GM12878 (cell line): ENCODE results near the gene EEF1AKMT3. TPM values are rescaled to one million over a fixed set of nuclear protein-coding genes. Genes with fewer than 3 reads are reported as not detected.

Experiments
- ATAC-seq: fragments of 200-7000 bp; cut with Tn5 transposase; 3 replicates; pipeline ENCODE4 v1.9.1; 2020; ENCODE audit warnings: mild to moderate bottlenecking, moderate library complexity
- BruUV-seq: library from RNA; stranded (reverse); fragments of 400-500 nt; replicated peaks from 2 replicates; lab custom pipeline; 2021; lab: Mats Ljungman, UMichigan
- CTCF ChIA-PET: fragments of 300-600 bp; sonication (Branson Sonifier 250); formaldehyde crosslinking; extraction: SDS; loops from one replicate; lab custom pipeline; 2021; ENCODE audit warnings: inconsistent platforms; lab: Yijun Ruan, JAX
- POLR2A ChIA-PET: fragments of 350-600 bp; formaldehyde crosslinking; extraction: SDS; loops from one replicate; lab custom pipeline; 2021; ENCODE audit warnings: inconsistent platforms; lab: Charles Lee
- RAD21 ChIA-PET: fragments of 300-600 bp; sonication (Branson Sonifier 250); formaldehyde crosslinking; loops from one replicate; lab custom pipeline; 2023; ENCODE audit warnings: antibody characterized with exemption; ENCODE audit not compliant: unreplicated experiment; lab: Charles Lee
- SMC1A ChIA-PET: fragments of 300-600 bp; sonication (Branson Sonifier 250); formaldehyde crosslinking; loops from one replicate; lab custom pipeline; 2023; ENCODE audit not compliant: unreplicated experiment, uncharacterized antibody; lab: Charles Lee
- DNase-seq: peaks from one replicate; pipeline ENCODE4 v3.0.0-alpha.2; 2011; ENCODE audit warnings: low read depth, low spot score
- FAIRE-seq: peaks from 3 replicates; lab custom pipeline; 2011; peaks lifted over from hg19 to GRCh38; lab: Jason Lieb, UNC
- H2AFZ ChIP-seq: 2 replicates; pipeline ENCODE4 v1.6.0; 2011; ENCODE audit warnings: low read depth, low read length, control low read depth; ENCODE audit not compliant: control insufficient read depth
- H3K27ac ChIP-seq: 2 replicates; pipeline ENCODE4 v1.5.1; 2011; ENCODE audit warnings: control low read depth; ENCODE audit not compliant: control insufficient read depth, insufficient read depth
- H3K27me3 ChIP-seq, 2 experiments: replicated peaks in 1 of 2; 2 replicates each; pipeline versions ENCODE4 v1.6.0 to v1.6.1; 2011; ENCODE audit warnings: low read length in 1 of 2; ENCODE audit not compliant: control insufficient read depth in 2 of 2, insufficient read depth in 2 of 2
- H3K36me3 ChIP-seq, 2 experiments: 2 replicates each; pipeline ENCODE4 v1.5.1; 2011; ENCODE audit warnings: low read length in 1 of 2; ENCODE audit not compliant: control insufficient read depth in 2 of 2, insufficient read depth in 2 of 2
- H3K4me1 ChIP-seq: 2 replicates; pipeline ENCODE4 v1.6.1; 2011; ENCODE audit warnings: mild to moderate bottlenecking, low read length, moderate library complexity, mixed read lengths; ENCODE audit not compliant: control insufficient read depth, insufficient read depth
- H3K4me2 ChIP-seq: 2 replicates; pipeline ENCODE4 v1.6.0; 2011; ENCODE audit warnings: control low read depth; ENCODE audit not compliant: control insufficient read depth, insufficient read depth
- H3K4me3 ChIP-seq: fragments of 200-600 bp; sonication (generic); 2 replicates; pipeline ENCODE4 v1.5.1; 2016
- H3K79me2 ChIP-seq: 2 replicates; pipeline ENCODE4 v1.6.0; 2011; ENCODE audit warnings: low read length; ENCODE audit not compliant: control insufficient read depth, insufficient read depth
- H3K9ac ChIP-seq: 2 replicates; pipeline ENCODE4 v1.8.0; 2011; ENCODE audit warnings: low read length, control low read depth, mixed read lengths; ENCODE audit not compliant: control insufficient read depth, insufficient read depth
- H3K9me3 ChIP-seq: replicated peaks from 3 replicates; pipeline ENCODE4 v1.5.1; 2011; ENCODE audit warnings: mild to moderate bottlenecking, low read length; ENCODE audit not compliant: control insufficient read depth, insufficient read depth
- H4K20me1 ChIP-seq: 2 replicates; pipeline ENCODE4 v1.6.0; 2011; ENCODE audit not compliant: control insufficient read depth, insufficient read depth
- CHD1 ChIP-seq: IDR thresholded peaks from 2 replicates; pipeline ENCODE4 v1.6.1; 2012; ENCODE audit warnings: low read depth, low read length, improper control_type of control experiment
- IRF4 ChIP-seq: IDR thresholded peaks from 2 replicates; pipeline ENCODE4 v1.6.1; 2011; ENCODE audit warnings: low read depth, low read length
- SP1 ChIP-seq: IDR thresholded peaks from one replicate; pipeline ENCODE4 v1.6.1; 2011; ENCODE audit warnings: low read depth, low read length
- WGBS: methylation state at CpG from one replicate; pipeline ENCODE4 v1.1.6; 2016; ENCODE audit warnings: low lambda C conversion rate; ENCODE audit not compliant: insufficient replicate concordance, insufficient coverage; ENCODE audit errors: missing lambda C conversion rate; 5-methylcytosine and 5-hydroxymethylcytosine counted together
- in situ Hi-C: fragments of 300-500 bp; cut with MboI; formaldehyde crosslinking; loops from 9 replicates; pipeline ENCODE4 v1.14.3; 2018; ENCODE audit warnings: mixed read lengths
- intact Hi-C: fragments of 100-400 bp; cut with micrococcal nuclease; formaldehyde crosslinking; loops from one replicate; pipeline ENCODE4 v1.14.2; 2022; ENCODE audit not compliant: unreplicated experiment
- polyA plus RNA-seq, 11 experiments: library from polyadenylated mRNA; depleted of rRNA in 4 of 11; unstranded in 6 of 11; stranded (reverse) in 5 of 11; fragments of >200 nt; fragmentation: Nextera tagmentation in 4 of 11; fragmentation: Illumina TruSeq in 1 of 11; extraction: Ambion mirVana in 4 of 11; extraction: Trizol in 1 of 11; gene quantifications; 1 replicate in 1 of 11; 2 replicates in 10 of 11; pipeline versions ENCODE4 v1.2.1 to v1.2.3, GENCODE V29; 2011 to 2016; ENCODE audit warnings: inconsistent platforms in 2 of 11, missing spikeins in 2 of 11, low read depth in 1 of 11
- total RNA-seq, 4 experiments: library from RNA; depleted of rRNA in 3 of 4; stranded (reverse); fragments of >200 nt in 3 of 4; fragmentation: Illumina TruSeq in 1 of 4; extraction: Trizol in 1 of 4; gene quantifications; 2 replicates each; pipeline versions ENCODE4 v1.2.1 to v1.2.3, GENCODE V29; 2013 to 2021
- TF ChIP-seq, protein P1 (sequence below), 3 experiments: IDR thresholded peaks in 2 of 3; conservative IDR thresholded peaks in 1 of 3; 2 replicates each; pipeline ENCODE4 v1.5.1; 2011; ENCODE audit warnings: low read depth in 3 of 3, low read length in 3 of 3, mild to moderate bottlenecking in 3 of 3, control low read depth in 2 of 3, moderate library complexity in 2 of 3, inconsistent platforms in 1 of 3, mixed read lengths in 1 of 3; ENCODE audit not compliant: control insufficient read depth in 2 of 3, insufficient read depth in 1 of 3; ENCODE audit errors: extremely low read depth in 1 of 3

The EEF1AKMT3 gene
- total and polyA plus RNA-seq, 10 of the 15 experiments (the other 5 are each of a cell fraction or from before 2014, with no cell fraction given), result 1.2 to 8.2 (median 3.5) TPM

DNA sequence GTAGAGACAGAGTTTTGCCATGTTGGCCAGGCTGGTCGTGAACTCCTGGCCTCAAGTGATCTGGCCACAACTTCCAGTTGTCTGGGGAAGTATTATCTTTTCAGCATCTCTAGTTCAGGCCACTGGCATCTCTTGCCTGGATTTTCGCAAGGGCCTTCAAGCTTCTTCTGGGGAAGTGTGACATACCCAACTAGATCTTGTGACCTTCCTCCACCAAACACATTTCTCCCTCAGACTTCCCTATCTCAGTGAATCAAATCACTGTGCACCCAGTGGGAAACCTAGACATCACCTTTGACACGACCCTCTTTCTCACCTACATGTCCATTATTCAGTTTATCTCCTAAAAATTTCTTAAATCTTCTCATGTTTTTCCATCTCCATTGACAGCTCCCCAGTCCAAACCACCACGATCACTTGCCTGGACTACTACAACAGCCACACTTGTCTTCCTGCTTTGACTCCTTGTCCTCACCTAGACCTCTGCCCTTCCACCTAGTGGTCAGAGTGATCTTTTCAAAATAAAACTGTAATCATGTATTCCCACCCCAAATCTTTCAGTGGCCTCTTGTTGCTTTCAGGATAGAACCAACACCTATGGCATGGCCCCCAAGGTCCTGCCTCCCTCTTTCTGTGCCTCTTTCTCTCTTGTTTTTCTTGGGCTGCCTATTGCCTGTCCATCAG, 3.3 kb downstream of the EEF1AKMT3 start:
- Histone ChIP-seq H3K4me3 (no peak overlapping the region), H3K4me2 (no peak overlapping the region), H2AFZ (no peak overlapping the region), H3K9me3 (no peaks in the 10 kb centered on the region), H3K79me2 (no peaks in the 10 kb centered on the region), H3K36me3 (no peaks in the 10 kb centered on the region), H3K9ac (no peak overlapping the region), H3K4me1 (peaks cover 3% of the 10 kb centered on the region), H4K20me1 (no peaks in the 10 kb centered on the region), H3K27ac (no peak overlapping the region), H3K27me3 (no peaks in the 10 kb centered on the region)
- intact Hi-C loops, result no loop called here
- POLR2A ChIA-PET, result interaction anchor here (1.4 kb wide), 1 partner anchor 20 kb away, joined by 8 read pairs; no protein-coding TSS in a partner anchor
- in situ Hi-C loops, result no loop called here
- RAD21 ChIA-PET, result interaction anchor here (0.7 kb wide), 1 partner anchor 651 kb away, joined by 3 read pairs; no protein-coding TSS in a partner anchor
- no peak for ATAC-seq
- CTCF ChIA-PET, result interaction anchor here (0.6 to 3.0 kb wide), 8 partner anchors 9 to 122 kb away, joined by 3 to 10 read pairs (median 4); no protein-coding TSS in a partner anchor
- FAIRE-seq, result no peak
- SMC1A ChIA-PET, result interaction anchor here (0.7 kb wide), 1 partner anchor 17 kb away, joined by 3 read pairs; no protein-coding TSS in a partner anchor
- no TSS peak for BruUV-seq
- TF ChIP-seq IRF4 (no peak), CHD1 (no peak), SP1 (no peak)
- TF ChIP-seq, protein P1, sequence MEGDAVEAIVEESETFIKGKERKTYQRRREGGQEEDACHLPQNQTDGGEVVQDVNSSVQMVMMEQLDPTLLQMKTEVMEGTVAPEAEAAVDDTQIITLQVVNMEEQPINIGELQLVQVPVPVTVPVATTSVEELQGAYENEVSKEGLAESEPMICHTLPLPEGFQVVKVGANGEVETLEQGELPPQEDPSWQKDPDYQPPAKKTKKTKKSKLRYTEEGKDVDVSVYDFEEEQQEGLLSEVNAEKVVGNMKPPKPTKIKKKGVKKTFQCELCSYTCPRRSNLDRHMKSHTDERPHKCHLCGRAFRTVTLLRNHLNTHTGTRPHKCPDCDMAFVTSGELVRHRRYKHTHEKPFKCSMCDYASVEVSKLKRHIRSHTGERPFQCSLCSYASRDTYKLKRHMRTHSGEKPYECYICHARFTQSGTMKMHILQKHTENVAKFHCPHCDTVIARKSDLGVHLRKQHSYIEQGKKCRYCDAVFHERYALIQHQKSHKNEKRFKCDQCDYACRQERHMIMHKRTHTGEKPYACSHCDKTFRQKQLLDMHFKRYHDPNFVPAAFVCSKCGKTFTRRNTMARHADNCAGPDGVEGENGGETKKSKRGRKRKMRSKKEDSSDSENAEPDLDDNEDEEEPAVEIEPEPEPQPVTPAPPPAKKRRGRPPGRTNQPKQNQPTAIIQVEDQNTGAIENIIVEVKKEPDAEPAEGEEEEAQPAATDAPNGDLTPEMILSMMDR (IDR thresholded peaks at IDR 0.05 in 2 of 3, conservative IDR thresholded peaks at IDR 0.05 in 1 of 3; ENCODE audit: control insufficient read depth in 2 of 3, extremely low read depth in 1 of 3, insufficient read depth in 1 of 3, low read depth in 3 of 3, low read length in 3 of 3), result peak in 2 of 3 experiments; percentile 12 to 19; a peak in 3 of 6 replicates
- no peak for DNase-seq
- WGBS, result 63% methylated on average over 4 of the region's 4 CpGs
